WTC11 (cell line): ENCODE results near the gene HINFP. TPM values are rescaled to one million over a fixed set of nuclear protein-coding genes. Genes with fewer than 3 reads are reported as not detected.
A peak's percentile ranks its signal among the peaks of the same experiment; 100 is the strongest.

Experiments used
- ATAC-seq: fragments of 200-7000 bp; cut with Tn5 transposase; 2 replicates; pipeline ENCODE4 v1.10.0; 2021; ENCODE audit warnings: mild to moderate bottlenecking, moderate library complexity
- CTCF ChIA-PET: fragments of 300-600 bp; sonication (Branson Sonifier 250); formaldehyde crosslinking; loops from one replicate; lab custom pipeline; 2021; ENCODE audit warnings: antibody characterized with exemption; lab: Charles Lee
- POLR2A ChIA-PET: fragments of 350-600 bp; sonication (Branson Sonifier 250); formaldehyde crosslinking; loops from one replicate; lab custom pipeline; 2021; ENCODE audit warnings: antibody characterized with exemption; lab: Charles Lee
- DNase-seq: peaks from one replicate; pipeline ENCODE4 v3.0.0; 2021; ENCODE audit warnings: low spot score
- H3K27ac Mint-ChIP-seq: 2 replicates; pipeline ENCODE4 v1.8.0; 2021; ENCODE audit warnings: mixed read lengths
- H3K27me3 Mint-ChIP-seq: 2 replicates; pipeline ENCODE4 v1.8.0; 2021; ENCODE audit warnings: low read depth, mild to moderate bottlenecking, moderate library complexity, mixed read lengths
- H3K36me3 Mint-ChIP-seq: 2 replicates; pipeline ENCODE4 v1.8.0; 2021; ENCODE audit warnings: mixed read lengths
- H3K4me1 Mint-ChIP-seq: 2 replicates; pipeline ENCODE4 v1.8.0; 2022; ENCODE audit warnings: mixed read lengths
- H3K4me3 Mint-ChIP-seq: 2 replicates; pipeline ENCODE4 v1.8.0; 2021; ENCODE audit warnings: mild to moderate bottlenecking, moderate library complexity, mixed read lengths
- H3K9me3 Mint-ChIP-seq: 2 replicates; pipeline ENCODE4 v1.8.0; 2021; ENCODE audit warnings: mixed read lengths
- CBFB ChIP-seq: sonication (generic); formaldehyde crosslinking; IDR thresholded peaks from 2 replicates; pipeline ENCODE4 v1.8.1; 2022; ENCODE audit warnings: mild to moderate bottlenecking, low read depth, missing genetic modification reagents
- CREM ChIP-seq: sonication (generic); formaldehyde crosslinking; IDR thresholded peaks from 2 replicates; pipeline ENCODE4 v1.8.1; 2022; ENCODE audit warnings: mild to moderate bottlenecking, missing genetic modification reagents, moderate library complexity
- ESRRA ChIP-seq: sonication (generic); formaldehyde crosslinking; IDR thresholded peaks from 2 replicates; pipeline ENCODE4 v1.8.1; 2022; ENCODE audit warnings: mild to moderate bottlenecking, missing genetic modification reagents, borderline replicate concordance
- FOXJ3 ChIP-seq: sonication (generic); formaldehyde crosslinking; IDR thresholded peaks from 2 replicates; pipeline ENCODE4 v1.9.0; 2021; ENCODE audit warnings: missing genetic modification reagents, mild to moderate bottlenecking, borderline replicate concordance
- FOXP4 ChIP-seq: sonication (generic); formaldehyde crosslinking; IDR thresholded peaks from 2 replicates; pipeline ENCODE4 v1.8.0; 2022; ENCODE audit warnings: mild to moderate bottlenecking, missing genetic modification reagents
- MAX ChIP-seq: sonication (generic); formaldehyde crosslinking; IDR thresholded peaks from 2 replicates; pipeline ENCODE4 v1.8.0; 2022; ENCODE audit warnings: mild to moderate bottlenecking, missing genetic modification reagents
- NFYB ChIP-seq: sonication (generic); formaldehyde crosslinking; conservative IDR thresholded peaks from 2 replicates; pipeline ENCODE4 v1.8.0; 2022; ENCODE audit warnings: low read depth, missing genetic modification reagents
- PRDM15 ChIP-seq: sonication (generic); formaldehyde crosslinking; IDR thresholded peaks from 2 replicates; pipeline ENCODE4 v1.8.0; 2022; ENCODE audit warnings: missing genetic modification reagents
- SP1 ChIP-seq: sonication (generic); formaldehyde crosslinking; conservative IDR thresholded peaks from 2 replicates; pipeline ENCODE4 v1.8.1; 2022; ENCODE audit warnings: missing genetic modification reagents
- TEAD1 ChIP-seq: sonication (generic); formaldehyde crosslinking; IDR thresholded peaks from 2 replicates; pipeline ENCODE4 v1.8.0; 2022; ENCODE audit warnings: mild to moderate bottlenecking, missing genetic modification reagents
- ZNF121 ChIP-seq: sonication (generic); formaldehyde crosslinking; IDR thresholded peaks from 2 replicates; pipeline ENCODE4 v1.8.0; 2023; ENCODE audit warnings: missing genetic modification reagents
- ZNF232 ChIP-seq: sonication (generic); formaldehyde crosslinking; IDR thresholded peaks from 2 replicates; pipeline ENCODE4 v1.8.0; 2022; ENCODE audit warnings: mild to moderate bottlenecking, missing genetic modification reagents
- ZNF263 ChIP-seq: sonication (generic); formaldehyde crosslinking; IDR thresholded peaks from 2 replicates; pipeline ENCODE4 v1.8.1; 2022; ENCODE audit warnings: low read depth, mild to moderate bottlenecking, moderate library complexity, missing genetic modification reagents
- total RNA-seq: library from RNA; stranded (reverse); gene quantifications from 3 replicates; pipeline ENCODE4 v1.2.3, GENCODE V29; 2021
- TF ChIP-seq, protein P1 (sequence below): sonication (generic); formaldehyde crosslinking; IDR thresholded peaks from 2 replicates; pipeline ENCODE4 v1.8.0; 2022; ENCODE audit warnings: mild to moderate bottlenecking, missing genetic modification reagents
- TF ChIP-seq, protein P2 (sequence below): sonication (generic); formaldehyde crosslinking; IDR thresholded peaks from 2 replicates; pipeline ENCODE4 v1.8.1; 2022; ENCODE audit warnings: low read depth, mild to moderate bottlenecking, moderate library complexity, missing genetic modification reagents, borderline replicate concordance

Gene HINFP
- total RNA-seq, 1 experiment from 2014 or later, result 35.4 TPM

DNA sequence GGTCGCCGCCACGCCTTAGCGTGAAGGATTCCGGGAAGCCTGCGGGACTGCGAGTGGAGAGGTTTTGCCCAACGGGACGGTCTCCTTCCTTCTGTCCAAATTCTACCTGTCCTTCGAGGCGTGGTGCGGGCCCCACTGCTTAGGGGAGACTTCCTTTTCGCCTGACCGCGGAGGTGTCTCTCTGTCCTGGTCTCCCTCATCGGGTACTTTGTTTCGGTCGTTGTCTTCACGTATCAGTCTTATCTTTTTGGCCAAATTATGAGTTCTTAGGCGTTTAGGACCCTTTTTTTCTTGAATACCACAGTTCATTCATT is 388 bp downstream of the HINFP start (continued):
- TF ChIP-seq FOXP4 (CRISPR knock-in tag) (no peak), NFYB (CRISPR knock-in tag) (no peak), TEAD1 (CRISPR knock-in tag) (0 out of 2 replicates have a peak, but pooled peaks have one; percentile 5), CBFB (CRISPR knock-in tag) (no peak)
- TF ChIP-seq, protein P1, sequence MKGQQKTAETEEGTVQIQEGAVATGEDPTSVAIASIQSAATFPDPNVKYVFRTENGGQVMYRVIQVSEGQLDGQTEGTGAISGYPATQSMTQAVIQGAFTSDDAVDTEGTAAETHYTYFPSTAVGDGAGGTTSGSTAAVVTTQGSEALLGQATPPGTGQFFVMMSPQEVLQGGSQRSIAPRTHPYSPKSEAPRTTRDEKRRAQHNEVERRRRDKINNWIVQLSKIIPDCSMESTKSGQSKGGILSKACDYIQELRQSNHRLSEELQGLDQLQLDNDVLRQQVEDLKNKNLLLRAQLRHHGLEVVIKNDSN (CRISPR knock-in tag), result no peak
- TF ChIP-seq, protein P2, sequence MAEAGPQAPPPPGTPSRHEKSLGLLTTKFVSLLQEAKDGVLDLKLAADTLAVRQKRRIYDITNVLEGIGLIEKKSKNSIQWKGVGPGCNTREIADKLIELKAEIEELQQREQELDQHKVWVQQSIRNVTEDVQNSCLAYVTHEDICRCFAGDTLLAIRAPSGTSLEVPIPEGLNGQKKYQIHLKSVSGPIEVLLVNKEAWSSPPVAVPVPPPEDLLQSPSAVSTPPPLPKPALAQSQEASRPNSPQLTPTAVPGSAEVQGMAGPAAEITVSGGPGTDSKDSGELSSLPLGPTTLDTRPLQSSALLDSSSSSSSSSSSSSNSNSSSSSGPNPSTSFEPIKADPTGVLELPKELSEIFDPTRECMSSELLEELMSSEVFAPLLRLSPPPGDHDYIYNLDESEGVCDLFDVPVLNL (CRISPR knock-in tag), result no peak
- TF ChIP-seq, all 79 proteins: peak for 3

DNA sequence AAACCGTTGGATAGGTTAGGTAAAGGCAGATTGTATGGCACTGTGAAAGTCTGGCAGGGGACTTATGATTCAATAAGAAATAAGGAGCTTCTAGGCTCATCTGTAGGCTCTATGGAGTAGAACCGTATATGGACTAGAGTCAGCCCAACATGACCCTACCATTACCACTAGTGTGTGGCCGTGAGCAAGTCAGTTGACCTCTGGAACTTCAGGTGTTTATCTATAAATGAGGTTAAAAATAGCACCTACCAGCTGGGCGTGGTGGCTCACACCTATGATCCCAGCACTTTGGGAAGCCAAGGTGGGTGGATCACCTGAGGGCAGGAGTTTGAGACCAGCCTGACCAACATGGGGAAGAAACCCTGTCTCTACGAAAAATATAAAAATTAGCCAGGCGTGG is 4.4 kb downstream of the HINFP start:
- ATAC-seq, result no peak
- POLR2A ChIA-PET, result no interaction called here
- TF ChIP-seq ZNF263, result no peak
- TF ChIP-seq ESRRA (CRISPR knock-in tag), result no peak
- TF ChIP-seq MAX (CRISPR knock-in tag), result no peak
- TF ChIP-seq PRDM15, result no peak
- TF ChIP-seq ZNF232 (CRISPR knock-in tag), result no peak
- no peak for TF ChIP-seq ZNF121 (CRISPR knock-in tag)
- TF ChIP-seq CREM (CRISPR knock-in tag), result no peak
- no peak for TF ChIP-seq FOXJ3 (CRISPR knock-in tag)
- TF ChIP-seq SP1 (CRISPR knock-in tag), result no peak
- TF ChIP-seq, protein P2 (CRISPR knock-in tag), result no peak
- CTCF ChIA-PET, result interaction anchor here (0.8 to 2.0 kb wide), 5 partner anchors 19 to 212 kb away, joined by 3 to 8 read pairs (median 3); a partner anchor contains a TSS
- Mint-ChIP-seq H3K36me3 (peaks cover 28% of the 10 kb centered on the region), H3K27me3 (no peaks in the 10 kb centered on the region; the same call in 1 of the 2 replicates), H3K9me3 (no peaks in the 10 kb centered on the region), H3K4me1 (peaks cover 11% of the 10 kb centered on the region), H3K4me3 (no peak overlapping the region), H3K27ac (no peak overlapping the region)
- no peak for DNase-seq
